Epidermal melanocyte (primary cell): Measurements from ENCODE around the gene HSPB9.

Source experiments
- DNase-seq: peaks from one replicate; pipeline ENCODE4 v3.0.0; 2011; ENCODE audit warnings: low spot score; ENCODE audit not compliant: insufficient read length

Gene HSPB9

GRCh38 chr17:42101513-42102292 lies 20.9 kb upstream of the HSPB9 start:
- peak; percentile 84 for DNase-seq

GRCh38 chr17:42103221-42103954 lies 19.2 kb upstream of the HSPB9 start:
- DNase-seq, result no peak

DNA sequence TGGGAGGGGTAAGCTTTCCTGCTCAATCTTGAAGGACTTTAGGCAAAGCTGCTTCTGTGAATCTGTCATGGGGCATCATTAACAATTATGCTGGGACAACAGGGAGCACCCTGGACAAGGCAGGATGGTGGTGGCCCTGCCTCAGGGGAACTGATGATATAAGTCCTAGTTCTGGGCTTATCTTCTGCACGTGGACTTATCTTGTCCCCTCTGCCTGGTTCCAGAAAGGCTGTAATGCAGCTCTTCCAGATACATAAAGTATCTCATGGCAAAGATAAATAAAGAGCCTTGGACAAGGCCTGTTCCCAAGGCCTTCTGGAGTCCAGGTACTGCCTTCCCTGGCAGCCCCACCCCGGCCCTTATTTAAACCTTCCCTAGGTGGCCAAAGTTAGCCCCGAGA lies 18.3 kb upstream of the HSPB9 start:
- no peak for DNase-seq

DNA sequence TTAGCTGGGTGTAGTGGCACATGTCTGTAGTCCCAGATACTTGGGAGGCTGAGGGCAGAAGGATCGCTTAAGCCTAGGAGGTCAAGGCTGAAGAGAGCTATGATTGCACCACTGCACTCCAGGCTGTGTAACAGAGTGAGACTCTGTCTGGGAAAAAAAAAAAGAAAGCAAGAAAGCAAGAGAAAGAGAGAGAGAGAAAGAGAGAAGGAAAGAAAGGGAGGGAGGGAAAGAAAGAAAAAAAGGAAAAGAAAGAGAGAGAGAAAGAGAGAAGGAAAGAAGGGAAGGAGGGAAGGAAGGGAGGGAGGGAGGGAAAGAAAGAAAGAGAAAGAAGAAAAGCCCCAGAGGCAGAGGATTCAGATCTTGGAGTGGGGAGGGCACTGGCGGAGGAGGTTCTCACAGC lies 16.6 kb upstream of the HSPB9 start:
- DNase-seq, result no peak

DNA sequence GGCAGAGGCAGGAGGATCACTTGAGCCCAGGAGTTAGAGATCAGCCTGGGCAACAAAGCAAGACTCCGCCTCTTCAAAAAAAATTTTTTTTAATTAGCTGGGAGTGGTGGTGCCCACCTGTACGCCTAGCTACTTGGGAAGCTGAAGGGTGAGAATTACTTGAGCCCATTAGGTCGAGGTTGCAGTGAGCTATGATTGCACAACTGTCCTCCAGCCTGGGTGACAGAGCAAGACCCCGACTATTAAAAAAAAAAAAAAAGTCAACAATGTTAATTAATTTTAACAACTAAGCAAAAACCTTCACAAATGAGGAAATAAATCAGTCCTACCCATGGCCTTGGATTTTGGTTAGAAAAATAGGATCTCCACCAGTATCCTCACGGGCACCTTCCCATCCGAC lies 15.5 kb upstream of the HSPB9 start:
- DNase-seq, result no peak

DNA sequence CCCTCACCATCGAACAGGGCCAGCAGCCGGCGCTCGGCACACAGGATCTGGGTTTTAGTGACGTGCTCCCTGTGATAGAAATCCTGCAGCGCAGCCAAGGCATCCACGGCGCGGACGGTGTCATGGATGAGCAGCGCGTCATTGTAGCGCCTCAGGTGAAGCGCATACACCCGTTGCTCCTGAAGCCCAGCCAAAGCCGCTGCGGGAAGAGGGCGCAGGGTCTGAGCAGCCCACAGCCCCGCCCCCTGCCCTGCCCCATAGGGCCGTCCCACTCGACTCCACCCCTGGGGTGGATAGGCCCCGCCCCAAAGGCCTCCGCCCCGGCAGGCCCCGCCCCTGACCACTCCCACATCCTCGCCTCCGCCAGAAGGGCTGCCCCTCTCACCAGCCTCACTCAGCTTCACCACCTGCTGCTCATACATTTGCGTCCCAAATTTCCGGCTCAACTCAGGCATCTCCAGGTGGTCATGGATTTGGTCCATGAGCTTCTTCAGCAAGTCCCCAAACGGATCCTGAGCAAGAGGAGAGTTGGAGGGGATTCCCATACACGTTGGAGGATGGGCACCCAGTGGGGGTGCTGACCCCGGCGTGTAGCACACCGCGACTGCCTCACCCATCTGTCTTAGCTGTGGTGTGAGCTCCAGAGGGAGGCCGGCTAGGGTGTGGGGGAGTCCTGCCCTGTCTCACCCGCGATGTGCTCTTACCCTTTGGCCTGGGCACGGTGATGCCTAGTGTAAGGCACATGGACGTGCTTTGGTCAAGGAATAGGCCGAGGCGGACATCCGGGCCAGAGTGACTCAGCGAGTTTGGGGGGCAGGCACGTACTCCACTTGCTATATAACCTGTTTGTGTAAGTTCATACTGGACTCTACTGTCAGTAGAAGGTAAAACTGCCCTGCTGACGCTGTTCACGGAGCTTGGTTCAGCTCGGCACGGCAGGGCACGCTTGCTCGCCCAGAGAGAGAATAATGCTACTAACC lies 14.7 kb upstream of the HSPB9 start:
- DNase-seq, result peak; percentile 91

DNA sequence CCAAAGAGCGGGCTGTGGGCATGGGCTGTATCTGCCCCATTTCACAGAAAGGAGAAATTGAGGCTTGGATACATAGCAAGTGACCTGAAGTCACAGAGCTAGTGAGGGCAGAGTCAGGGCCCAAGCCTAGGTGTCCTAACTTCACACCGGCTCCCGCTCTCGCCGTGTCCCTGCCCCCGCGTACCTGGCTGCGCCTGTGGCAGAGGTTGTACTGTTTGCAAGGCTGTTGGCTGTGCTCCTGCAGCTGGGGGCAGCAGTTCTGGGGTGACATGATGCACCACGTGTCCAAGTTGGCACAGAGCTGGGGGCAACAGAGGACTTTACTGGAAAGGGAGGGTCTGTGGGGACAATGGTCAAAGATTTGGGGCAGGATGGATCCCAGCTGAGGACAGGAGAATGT lies 13.5 kb upstream of the HSPB9 start:
- DNase-seq, result no peak

DNA sequence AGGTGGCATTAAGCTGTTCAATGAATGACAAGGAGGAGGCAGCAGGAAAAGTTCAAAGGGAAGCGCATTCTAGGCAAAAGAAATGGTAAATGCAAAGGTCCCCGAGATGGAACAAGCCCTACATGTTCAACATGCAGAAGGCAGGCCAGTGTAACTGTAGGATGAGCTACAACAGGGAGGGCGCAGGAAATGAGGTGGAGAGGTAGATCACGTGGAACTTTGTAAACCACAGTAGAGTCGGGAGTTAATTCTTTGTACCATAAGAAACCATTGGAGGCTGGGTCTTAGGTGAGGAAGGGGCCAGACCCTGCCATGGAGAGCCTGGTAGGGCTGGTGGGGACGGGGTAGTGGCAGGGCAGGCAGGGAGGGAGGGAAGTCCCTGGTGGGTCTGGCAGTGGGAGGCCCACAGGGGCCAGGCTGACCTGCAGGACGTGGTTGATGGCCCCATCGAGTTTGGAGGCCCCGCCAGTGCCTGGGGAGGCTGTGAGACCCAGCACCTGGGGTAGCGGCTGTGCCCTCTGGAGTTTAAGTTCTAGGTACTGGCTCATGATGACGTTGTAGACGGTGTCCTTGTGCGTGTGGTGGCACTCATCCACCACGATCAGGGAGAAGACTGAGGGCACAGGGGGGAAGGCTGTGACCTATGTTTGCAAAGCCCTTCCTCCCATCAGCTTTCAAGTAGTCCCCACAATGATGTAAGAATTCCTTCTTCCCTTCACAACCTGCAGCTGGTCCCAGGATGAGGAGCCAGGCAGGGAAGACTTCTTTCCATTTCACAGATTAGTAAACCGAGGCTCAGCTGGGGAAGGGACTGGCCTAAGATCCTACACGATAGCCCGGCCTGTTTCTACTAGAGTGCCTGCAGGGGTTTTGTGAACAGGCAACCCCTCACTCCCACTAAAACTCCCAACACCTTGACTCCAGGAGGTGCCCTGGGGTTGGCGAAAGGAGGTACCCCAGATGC lies 12.0 kb upstream of the HSPB9 start:
- no peak for DNase-seq

DNA sequence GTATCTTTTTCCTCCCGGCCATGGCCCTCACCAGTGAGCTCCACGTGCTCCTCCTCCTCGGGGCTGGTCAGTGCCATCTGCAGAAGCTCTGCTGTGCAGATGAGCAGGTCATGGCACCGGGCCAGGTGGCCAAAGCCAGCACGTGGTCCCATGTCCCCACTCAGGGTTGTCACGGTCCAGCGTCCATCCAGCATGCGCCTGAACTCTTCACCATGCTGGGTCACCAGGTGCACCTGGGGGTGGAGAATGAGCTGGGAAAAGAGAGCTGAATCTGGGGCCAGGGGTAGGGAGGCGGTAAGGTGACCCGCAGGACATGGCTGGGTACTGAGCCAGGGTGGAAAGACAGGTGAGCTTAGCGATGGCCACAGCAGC lies 11.4 kb upstream of the HSPB9 start:
- no peak for DNase-seq

DNA sequence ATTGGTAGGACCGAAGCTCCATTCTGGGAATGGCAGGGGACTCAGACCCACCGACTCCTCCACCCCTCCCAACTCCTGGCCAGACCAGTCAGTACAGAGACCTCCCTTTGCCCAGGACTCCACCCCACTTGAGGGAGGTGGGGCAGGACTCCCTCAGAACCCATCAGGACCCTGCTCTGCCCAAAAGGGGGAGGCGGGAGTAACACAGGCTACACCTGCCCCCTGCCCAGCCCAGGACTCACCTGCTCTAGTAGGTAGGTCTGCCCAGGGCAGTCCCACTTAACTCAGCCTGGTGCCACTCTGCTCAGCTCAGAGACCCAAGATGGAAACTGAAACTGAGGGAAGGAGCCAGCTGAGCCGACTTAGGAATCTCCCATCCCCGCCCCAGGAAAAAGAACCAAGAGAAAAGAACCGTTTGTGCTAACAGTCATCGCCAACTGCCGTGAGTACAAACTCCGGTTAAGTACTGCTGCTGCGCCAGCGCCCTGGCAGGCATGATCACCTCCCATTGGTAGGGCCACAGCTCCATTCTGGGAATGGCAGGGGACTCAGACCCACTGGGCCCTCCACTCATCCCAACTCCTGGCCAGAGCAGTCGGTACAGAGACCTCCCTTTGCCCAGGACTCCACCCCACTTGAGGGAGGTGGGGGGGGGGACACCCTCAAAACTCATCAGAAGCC lies 10.6 kb upstream of the HSPB9 start:
- DNase-seq, result peak; percentile 77

DNA sequence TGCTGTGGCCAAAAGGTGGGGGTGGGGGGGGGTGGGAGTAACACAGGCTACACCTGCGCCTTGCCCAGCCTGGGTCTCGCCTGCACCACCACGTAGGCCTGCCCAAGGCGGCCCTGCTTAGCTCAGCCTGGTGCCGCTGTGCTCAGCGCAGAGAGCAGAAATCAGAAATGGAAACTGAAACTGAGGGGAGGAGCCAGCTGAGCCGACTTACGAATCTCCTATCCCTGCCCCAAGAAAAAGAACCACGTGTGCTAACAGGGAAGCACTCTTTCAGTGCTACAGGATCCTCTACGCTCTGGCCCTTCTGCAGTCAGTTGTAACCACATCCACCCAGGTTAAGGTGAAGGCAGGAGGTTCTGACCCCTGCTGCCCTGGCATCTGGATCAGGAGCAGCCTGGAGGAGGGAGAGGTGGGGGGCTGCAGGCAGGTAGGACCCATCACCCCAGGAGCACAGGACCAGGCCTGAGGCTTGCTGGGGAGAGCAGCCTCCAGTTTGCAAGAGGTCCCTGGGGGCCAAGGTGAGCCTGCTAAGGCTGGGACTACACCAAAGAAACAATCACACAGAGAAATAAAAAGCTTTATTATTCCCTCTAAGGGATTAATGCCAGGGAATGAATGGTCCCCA lies 9.9 kb upstream of the HSPB9 start, which contains the start of gene DHX58:
TSS of gene DHX58 (minus strand) at position 163 of the 625 bp plus-strand sequence. CDS start 822 bp downstream, outside the sequence.
- DNase-seq, result peak; percentile 97

DNA sequence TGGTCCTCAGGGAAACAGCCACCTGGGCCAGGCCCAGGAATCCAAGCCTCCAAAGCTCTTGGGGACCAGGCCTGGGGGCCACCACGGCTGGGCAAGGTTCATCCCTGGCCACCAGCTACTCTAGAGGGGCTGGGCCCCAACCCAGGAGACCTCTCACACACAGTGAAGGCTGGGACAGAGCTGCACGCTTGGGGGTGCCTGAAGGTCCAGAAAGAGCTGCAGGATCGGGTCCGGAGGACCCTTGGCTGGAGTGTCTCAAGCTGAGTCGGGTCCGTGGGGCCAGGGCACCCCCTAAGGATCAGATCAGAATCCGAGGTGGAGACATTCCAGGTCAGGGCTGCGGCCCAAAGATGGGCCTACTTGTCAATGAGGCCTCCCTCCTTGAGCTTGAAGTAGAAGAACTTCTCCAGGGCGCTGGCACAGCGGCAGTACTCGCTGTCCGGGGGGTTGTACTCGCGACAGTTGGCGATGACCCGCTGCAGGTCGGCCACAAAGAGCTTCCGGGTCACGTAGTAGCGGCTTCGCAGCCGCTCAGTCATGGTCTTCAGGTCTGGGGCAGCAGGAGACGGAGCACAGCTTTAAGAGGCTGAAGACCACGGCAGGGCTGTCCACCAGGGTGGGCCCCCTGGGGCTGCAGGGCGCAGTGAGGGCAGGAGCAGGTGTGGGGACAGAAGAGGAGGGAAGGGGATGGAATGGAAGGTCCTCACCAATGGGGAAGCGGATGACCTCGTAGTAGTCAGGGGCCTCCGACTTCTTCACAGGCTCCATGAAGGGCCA lies 9.1 kb upstream of the HSPB9 start:
- DNase-seq, result no peak

DNA sequence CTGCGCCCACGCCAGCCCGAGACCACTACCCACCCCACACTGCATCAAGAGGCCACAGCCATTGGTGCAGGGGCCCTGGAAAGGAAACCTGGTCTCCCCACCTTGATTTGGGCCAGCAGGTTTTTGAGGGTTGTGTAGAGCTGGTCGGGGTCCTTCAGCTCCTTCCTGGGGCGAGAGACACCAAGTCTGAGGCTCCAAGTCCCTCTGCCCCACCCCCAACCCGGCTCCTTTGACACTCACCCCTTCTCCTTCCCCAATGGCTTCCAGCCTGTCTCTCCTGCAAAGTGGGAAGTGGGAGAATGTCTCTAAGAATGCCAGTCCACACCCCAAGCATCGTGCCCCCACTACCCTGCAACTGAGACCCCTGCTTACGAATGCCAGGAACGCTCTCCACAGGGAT lies 8.5 kb upstream of the HSPB9 start:
- DNase-seq, result no peak

- peak; percentile 66 for DNase-seq
Measured at GRCh38 chr17:42116705-42117396, 5.8 kb upstream of the HSPB9 start.

DNA sequence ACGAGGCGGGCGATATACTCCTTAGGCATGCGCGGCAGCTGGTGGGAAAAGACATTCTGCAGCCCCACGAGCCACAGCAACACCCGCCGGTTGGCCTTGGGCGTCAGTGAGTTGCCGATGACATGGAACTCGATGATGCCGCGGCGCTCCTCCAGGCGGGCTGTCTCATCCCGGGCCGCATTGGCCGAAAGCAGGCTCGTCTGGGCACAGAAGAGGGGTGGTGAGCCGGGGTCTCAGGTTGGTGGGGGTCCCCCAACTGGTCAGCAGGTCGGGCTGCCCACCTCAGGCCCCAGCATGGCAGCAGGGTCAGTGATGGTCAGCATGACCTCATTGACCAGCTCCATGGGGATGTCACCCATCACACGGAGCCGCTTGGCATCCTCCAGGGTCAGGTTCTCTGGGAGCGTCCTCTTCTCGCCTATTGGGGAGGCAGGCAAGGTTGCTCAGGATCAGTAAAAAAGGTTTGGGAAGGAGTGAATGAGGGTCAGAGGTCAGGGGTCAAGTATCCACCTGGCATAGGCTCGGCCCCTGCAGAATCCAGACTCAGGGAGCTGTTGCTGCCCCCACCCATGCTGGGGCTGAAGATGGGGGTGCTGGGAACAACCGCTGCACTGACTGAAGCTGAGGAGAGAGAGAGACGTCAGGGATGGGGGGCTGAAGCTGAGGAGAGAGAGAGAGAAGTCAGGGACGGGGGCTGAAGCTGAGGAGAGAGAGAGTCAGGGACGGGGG lies 5.0 kb upstream of the HSPB9 start:
- no peak for DNase-seq

GRCh38 chr17:42118126-42118510 lies 4.5 kb upstream of the HSPB9 start:
- no peak for DNase-seq

DNA sequence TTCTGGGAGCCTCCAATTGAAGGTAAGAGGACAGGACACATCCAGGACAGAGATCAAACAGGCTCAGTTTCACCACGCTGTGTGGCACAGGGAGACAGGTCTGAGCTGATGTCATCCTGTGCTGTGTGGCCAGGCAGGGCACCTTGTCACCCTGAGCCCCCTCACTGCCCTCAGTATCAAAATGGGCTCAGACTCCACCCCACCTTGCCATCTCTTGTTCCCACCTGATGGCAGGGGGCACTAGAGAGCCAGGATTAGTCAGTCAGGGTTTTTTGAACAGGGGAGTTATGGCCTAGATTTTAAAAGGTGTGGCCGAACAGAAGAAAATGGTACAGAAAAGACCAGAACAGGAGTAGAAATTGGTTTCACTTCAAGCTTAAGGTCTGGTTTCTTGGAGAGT lies 4.1 kb upstream of the HSPB9 start:
- no peak for DNase-seq
